IMR-90 (cell line): ENCODE data around the gene NFE2L2.

Experiments used
- BHLHE40 ChIP-seq: fragments of 150-350 bp; IDR thresholded peaks from 2 replicates; pipeline ENCODE4 v1.6.1; 2016; ENCODE audit warnings: mild to moderate bottlenecking, low read depth, low read length
- CTCF ChIP-seq: conservative IDR thresholded peaks from 2 replicates; pipeline ENCODE4 v1.5.1; 2012; ENCODE audit warnings: mild to moderate bottlenecking, low read depth, low read length, improper control_type of control experiment
- POLR2A ChIP-seq: IDR thresholded peaks from 2 replicates; pipeline ENCODE4 v1.6.1; 2012; ENCODE audit warnings: mild to moderate bottlenecking, low read depth, low read length
- RFX5 ChIP-seq: IDR thresholded peaks from 2 replicates; pipeline ENCODE4 v1.8.0; 2012; ENCODE audit warnings: low read depth, mild to moderate bottlenecking, low read length, moderate library complexity

GRCh38 chr2:177298191-177298590 is 33.7 kb upstream of the NFE2L2 start:
- TF ChIP-seq BHLHE40 (no peak), CTCF (no peak), POLR2A (no peak), RFX5 (no peak)
